ENCODE data around the gene ANKLE2. TPM values are rescaled to one million over a fixed set of nuclear protein-coding genes. Genes with fewer than 3 reads are reported as not detected.
A peak's percentile ranks its signal among the peaks of the same experiment; 100 is the strongest.

The ANKLE2 gene
- total and polyA plus RNA-seq, 3 experiments from 2014 or later: 40.6 to 119 (median 114) TPM

DNA sequence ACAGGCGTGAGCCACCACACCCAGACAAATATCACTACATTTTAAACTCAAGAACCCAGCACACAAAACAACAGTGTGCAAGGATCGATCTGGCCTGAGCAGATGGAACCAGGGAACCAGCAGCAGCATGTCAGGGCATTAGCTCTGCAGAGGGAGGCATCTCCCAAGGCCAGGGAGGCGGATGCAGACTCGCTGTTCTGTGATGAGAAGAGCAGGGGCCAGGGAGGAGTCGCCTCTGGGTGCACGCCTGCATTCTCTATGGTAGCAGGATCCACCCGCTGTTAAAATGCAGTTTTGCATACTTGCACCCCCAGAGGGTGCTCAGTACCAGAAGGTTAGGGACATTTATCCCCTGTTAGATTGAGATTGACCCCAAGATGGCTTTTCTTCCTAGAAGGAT is 33.1 kb downstream of the ANKLE2 start:
- no peak for DNase-seq
- H3K27ac ChIP-seq (ENCODE audit: low read depth, low read length): no peak overlapping the region
- H3K4me1 Mint-ChIP-seq: no peaks in the 10 kb centered on the region
- H3K9me3 ChIP-seq (ENCODE audit: low read length): no peaks in the 10 kb centered on the region
- H3K27me3 Mint-ChIP-seq: no peaks in the 10 kb centered on the region
- H3K4me3 Mint-ChIP-seq: no peak overlapping the region
- H3K27ac Mint-ChIP-seq: peak overlapping the region in 4 of 8 donors; percentile 27 to 75 (median 58)
- H3K27me3 ChIP-seq (ENCODE audit: insufficient read depth, low read length, poor library complexity, severe bottlenecking): no peaks in the 10 kb centered on the region
- ChIA-PET CTCF (no interaction called here), POLR2A (no interaction called here)
- peaks cover 35 to 88% (median 36%) of the 10 kb centered on the region in 3 donors for H3K36me3 Mint-ChIP-seq
- no peaks in the 10 kb centered on the region for H3K4me1 ChIP-seq (ENCODE audit: insufficient read depth, low read length)
- H3K4me3 ChIP-seq (ENCODE audit: low read length): no peak overlapping the region
- peaks cover 48% of the 10 kb centered on the region for H3K36me3 ChIP-seq (ENCODE audit: insufficient read depth, low read length)
- H3K9me3 Mint-ChIP-seq: no peaks in the 10 kb centered on the region

DNA sequence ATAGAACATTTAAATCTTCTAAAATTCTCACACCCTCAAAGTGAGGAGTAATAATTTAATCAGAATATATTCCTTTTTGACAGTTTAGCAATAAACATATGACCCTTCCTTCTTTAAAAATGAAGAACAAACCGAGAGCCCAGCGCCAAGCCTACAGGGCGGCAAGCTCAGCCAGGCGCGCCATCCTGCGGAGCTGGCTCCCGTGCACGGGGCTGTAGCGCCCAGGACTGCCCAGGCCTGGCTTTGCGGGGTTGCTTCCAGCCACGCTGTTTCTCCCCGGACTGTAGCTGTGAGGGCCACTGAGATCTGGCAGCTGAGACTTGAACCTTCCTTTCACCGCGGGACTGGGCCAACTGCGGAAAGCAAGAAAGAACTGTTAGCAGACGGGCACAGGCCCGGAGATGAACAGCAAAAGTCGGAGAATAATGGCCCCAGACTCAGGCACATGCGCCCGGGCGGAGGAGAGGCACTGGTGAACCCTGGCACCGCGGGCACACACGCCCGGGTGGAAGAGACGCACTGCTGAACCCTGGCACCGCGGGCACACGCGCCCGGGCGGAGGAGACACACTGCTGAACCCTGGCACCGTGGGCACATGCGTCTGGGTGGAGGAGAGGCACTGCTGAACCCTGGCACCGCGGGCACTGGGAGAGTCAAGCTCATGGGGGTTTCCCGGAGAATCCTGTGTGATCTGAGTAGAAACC is 34.4 kb downstream of the ANKLE2 start:
- no peak overlapping the region for H3K27ac ChIP-seq (ENCODE audit: low read depth, low read length)
- DNase-seq: no peak
- Mint-ChIP-seq H3K4me3 (no peak overlapping the region), H3K36me3 (peaks cover 24 to 86% (median 24%) of the 10 kb centered on the region in 3 donors), H3K27me3 (no peaks in the 10 kb centered on the region), H3K27ac (no peak overlapping the region), H3K9me3 (no peaks in the 10 kb centered on the region), H3K4me1 (no peaks in the 10 kb centered on the region)
- H3K4me1 ChIP-seq (ENCODE audit: insufficient read depth, low read length): no peaks in the 10 kb centered on the region
- POLR2A ChIA-PET: no interaction called here
- CTCF ChIA-PET: interaction anchor here (0.7 kb wide), 1 partner anchor 32 kb away, joined by 3 read pairs; no protein-coding TSS in a partner anchor
- H3K4me3 ChIP-seq (ENCODE audit: low read length): no peak overlapping the region
- no peaks in the 10 kb centered on the region for H3K27me3 ChIP-seq (ENCODE audit: insufficient read depth, low read length, poor library complexity, severe bottlenecking)
- peaks cover 37% of the 10 kb centered on the region for H3K36me3 ChIP-seq (ENCODE audit: insufficient read depth, low read length)
- no peaks in the 10 kb centered on the region for H3K9me3 ChIP-seq (ENCODE audit: low read length)

DNA sequence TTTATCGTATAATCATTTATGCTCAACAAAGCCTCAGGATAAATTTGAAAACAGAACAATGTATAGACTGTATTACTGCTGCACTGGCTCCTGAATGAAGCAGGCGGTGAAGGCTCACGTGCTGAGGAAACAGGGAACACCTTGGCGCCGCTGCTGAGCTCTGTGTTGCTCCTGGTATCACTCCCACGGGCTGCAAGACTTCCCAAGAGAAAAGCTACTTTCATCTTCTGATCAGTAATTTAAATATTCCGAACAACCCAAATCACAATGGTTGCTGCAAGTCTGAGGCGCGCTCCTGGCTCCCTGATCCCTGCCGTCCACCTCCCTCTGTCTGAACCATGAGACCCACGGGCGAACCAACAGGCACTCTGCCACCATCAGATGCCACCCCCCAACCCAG is 35.2 kb downstream of the ANKLE2 start:
- Histone ChIP-seq H3K9me3 (ENCODE audit: low read length) (no peaks in the 10 kb centered on the region), H3K4me3 (ENCODE audit: low read length) (no peak overlapping the region), H3K36me3 (ENCODE audit: insufficient read depth, low read length) (peaks cover 29% of the 10 kb centered on the region), H3K27me3 (ENCODE audit: insufficient read depth, low read length, poor library complexity, severe bottlenecking) (no peaks in the 10 kb centered on the region), H3K27ac (ENCODE audit: low read depth, low read length) (no peak overlapping the region), H3K4me1 (ENCODE audit: insufficient read depth, low read length) (no peaks in the 10 kb centered on the region)
- CTCF ChIA-PET: no interaction called here
- Mint-ChIP-seq H3K9me3 (no peaks in the 10 kb centered on the region), H3K27ac (no peak overlapping the region), H3K36me3 (peaks cover 18 to 84% (median 18%) of the 10 kb centered on the region in 3 donors), H3K27me3 (no peaks in the 10 kb centered on the region), H3K4me1 (no peaks in the 10 kb centered on the region), H3K4me3 (no peak overlapping the region)
- POLR2A ChIA-PET: no interaction called here
- DNase-seq: no peak

DNA sequence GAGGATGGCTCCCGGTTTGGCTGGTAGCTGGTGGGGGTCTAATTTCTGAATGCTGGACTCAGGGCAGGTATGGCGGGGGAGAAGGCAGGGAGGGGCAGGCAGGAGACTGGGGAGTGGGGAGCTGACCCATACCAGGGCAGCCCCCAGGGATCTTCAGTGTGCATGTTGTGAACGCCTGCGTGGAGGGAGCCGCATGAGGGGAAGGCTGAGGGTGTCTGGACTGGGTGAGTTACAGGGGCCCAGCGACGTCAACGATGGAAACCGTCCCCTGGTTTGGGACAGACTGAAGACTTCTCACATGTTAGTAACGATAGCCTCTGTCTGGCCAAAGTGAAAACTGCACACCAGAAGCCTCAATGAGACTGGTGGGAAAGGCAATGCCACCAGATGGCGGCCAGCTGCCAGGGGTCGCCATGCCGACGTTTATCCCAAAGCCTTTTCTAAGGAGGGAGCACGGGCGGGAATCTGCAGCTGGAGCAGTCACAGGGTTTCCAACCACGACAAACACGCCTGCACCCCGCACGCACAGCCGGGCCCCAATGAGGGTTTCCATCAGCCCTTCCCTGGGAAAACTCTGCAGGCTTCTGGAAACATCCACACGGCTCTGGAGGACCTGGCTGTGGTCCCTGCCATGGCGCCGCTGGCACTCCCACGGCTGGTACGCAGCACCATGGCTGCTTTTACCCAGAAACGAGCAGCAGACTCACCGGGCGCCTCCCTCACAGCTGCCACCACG is 37.0 kb downstream of the ANKLE2 start:
- peaks cover 6 to 84% (median 17%) of the 10 kb centered on the region in 3 donors for H3K36me3 Mint-ChIP-seq
- H3K9me3 Mint-ChIP-seq: no peaks in the 10 kb centered on the region
- H3K27me3 Mint-ChIP-seq: no peaks in the 10 kb centered on the region
- Histone ChIP-seq H3K27ac (ENCODE audit: low read depth, low read length) (no peak overlapping the region), H3K9me3 (ENCODE audit: low read length) (no peaks in the 10 kb centered on the region), H3K4me1 (ENCODE audit: insufficient read depth, low read length) (no peaks in the 10 kb centered on the region), H3K27me3 (ENCODE audit: insufficient read depth, low read length, poor library complexity, severe bottlenecking) (no peaks in the 10 kb centered on the region), H3K36me3 (ENCODE audit: insufficient read depth, low read length) (peaks cover 36% of the 10 kb centered on the region), H3K4me3 (ENCODE audit: low read length) (no peak overlapping the region)
- CTCF ChIA-PET: no interaction called here
- peak overlapping the region in 1 of 8 donors; percentile 82 for H3K27ac Mint-ChIP-seq
- no peak overlapping the region for H3K4me3 Mint-ChIP-seq
- no peak for DNase-seq
- POLR2A ChIA-PET: no interaction called here
- H3K4me1 Mint-ChIP-seq: no peaks in the 10 kb centered on the region

DNA sequence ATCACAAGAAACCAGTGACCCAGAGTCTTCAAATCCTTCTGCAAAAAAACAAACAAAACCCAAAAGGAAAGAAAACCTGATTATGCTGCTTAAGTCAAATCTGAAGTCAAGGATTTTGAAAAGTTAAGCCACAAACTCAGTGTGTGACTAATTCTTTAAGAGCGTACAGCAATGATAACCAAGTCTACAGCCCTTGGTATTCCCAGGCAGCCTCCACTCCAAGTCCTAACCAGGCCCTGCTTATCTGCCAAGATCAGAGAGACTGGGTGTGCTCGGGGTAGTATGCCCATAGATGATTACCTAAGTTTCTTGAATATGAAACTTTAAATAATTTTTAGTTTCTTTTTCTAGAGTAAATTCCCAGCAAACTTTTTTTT is 37.9 kb downstream of the ANKLE2 start:
- POLR2A ChIA-PET: no interaction called here
- Mint-ChIP-seq H3K4me3 (no peak overlapping the region), H3K4me1 (no peaks in the 10 kb centered on the region), H3K27ac (peak overlapping the region in 1 of 8 donors; percentile 15), H3K27me3 (no peaks in the 10 kb centered on the region), H3K9me3 (no peaks in the 10 kb centered on the region), H3K36me3 (peaks cover 5 to 90% (median 19%) of the 10 kb centered on the region in 3 donors)
- H3K27ac ChIP-seq (ENCODE audit: low read depth, low read length): no peak overlapping the region
- no peak for DNase-seq
- no peaks in the 10 kb centered on the region for H3K27me3 ChIP-seq (ENCODE audit: insufficient read depth, low read length, poor library complexity, severe bottlenecking)
- CTCF ChIA-PET: no interaction called here
- H3K9me3 ChIP-seq (ENCODE audit: low read length): no peaks in the 10 kb centered on the region
- peaks cover 44% of the 10 kb centered on the region for H3K36me3 ChIP-seq (ENCODE audit: insufficient read depth, low read length)
- H3K4me3 ChIP-seq (ENCODE audit: low read length): no peak overlapping the region
- H3K4me1 ChIP-seq (ENCODE audit: insufficient read depth, low read length): no peaks in the 10 kb centered on the region

DNA sequence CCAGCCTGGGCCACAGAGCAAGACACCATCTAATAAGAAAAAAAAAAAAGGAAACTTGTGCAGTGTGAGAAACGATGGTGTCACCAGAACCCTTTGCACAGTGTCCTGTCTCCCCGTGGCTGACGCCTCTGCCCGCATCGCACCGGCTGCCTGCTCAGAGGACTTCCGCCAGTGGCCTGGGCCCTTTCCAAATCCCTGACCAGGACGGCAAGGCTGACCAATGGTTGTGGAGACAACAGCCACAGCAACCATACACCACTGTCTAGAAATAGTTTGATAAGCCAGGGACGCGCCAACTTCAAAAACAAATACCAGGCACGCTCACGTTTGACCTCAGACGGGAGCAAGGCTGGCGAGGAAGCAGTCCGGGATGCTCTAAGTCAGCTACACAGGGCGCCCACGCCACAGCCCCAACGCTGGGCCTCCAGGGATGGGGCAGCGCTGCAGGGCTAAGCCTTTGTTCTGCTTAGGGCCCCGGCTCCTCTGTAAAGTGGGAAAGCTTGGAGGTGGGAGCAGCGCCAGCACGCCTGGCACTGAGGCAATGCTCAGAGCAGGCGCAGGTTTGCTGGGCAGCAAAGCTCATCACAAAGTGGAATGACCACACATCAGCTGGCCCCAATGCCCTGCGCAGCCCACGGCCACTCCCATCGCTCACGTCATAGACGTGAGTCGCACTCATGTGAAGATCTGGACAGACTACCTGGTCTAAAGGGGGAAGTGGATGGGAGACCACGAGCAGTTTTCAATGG is 38.4 kb downstream of the ANKLE2 start:
- H3K27ac Mint-ChIP-seq: peak overlapping the region in 2 of 8 donors; percentile 15 to 36
- H3K4me3 Mint-ChIP-seq: no peak overlapping the region
- H3K4me1 ChIP-seq (ENCODE audit: insufficient read depth, low read length): no peaks in the 10 kb centered on the region
- no peaks in the 10 kb centered on the region for H3K4me1 Mint-ChIP-seq
- H3K27ac ChIP-seq (ENCODE audit: low read depth, low read length): no peak overlapping the region
- peaks cover 46% of the 10 kb centered on the region for H3K36me3 ChIP-seq (ENCODE audit: insufficient read depth, low read length)
- peaks cover 5 to 86% (median 19%) of the 10 kb centered on the region in 3 donors for H3K36me3 Mint-ChIP-seq
- no peak for DNase-seq
- H3K9me3 ChIP-seq (ENCODE audit: low read length): no peaks in the 10 kb centered on the region
- POLR2A ChIA-PET: no interaction called here
- no peak overlapping the region for H3K4me3 ChIP-seq (ENCODE audit: low read length)
- H3K9me3 Mint-ChIP-seq: no peaks in the 10 kb centered on the region
- no peaks in the 10 kb centered on the region for H3K27me3 Mint-ChIP-seq
- CTCF ChIA-PET: no interaction called here
- no peaks in the 10 kb centered on the region for H3K27me3 ChIP-seq (ENCODE audit: insufficient read depth, low read length, poor library complexity, severe bottlenecking)

DNA sequence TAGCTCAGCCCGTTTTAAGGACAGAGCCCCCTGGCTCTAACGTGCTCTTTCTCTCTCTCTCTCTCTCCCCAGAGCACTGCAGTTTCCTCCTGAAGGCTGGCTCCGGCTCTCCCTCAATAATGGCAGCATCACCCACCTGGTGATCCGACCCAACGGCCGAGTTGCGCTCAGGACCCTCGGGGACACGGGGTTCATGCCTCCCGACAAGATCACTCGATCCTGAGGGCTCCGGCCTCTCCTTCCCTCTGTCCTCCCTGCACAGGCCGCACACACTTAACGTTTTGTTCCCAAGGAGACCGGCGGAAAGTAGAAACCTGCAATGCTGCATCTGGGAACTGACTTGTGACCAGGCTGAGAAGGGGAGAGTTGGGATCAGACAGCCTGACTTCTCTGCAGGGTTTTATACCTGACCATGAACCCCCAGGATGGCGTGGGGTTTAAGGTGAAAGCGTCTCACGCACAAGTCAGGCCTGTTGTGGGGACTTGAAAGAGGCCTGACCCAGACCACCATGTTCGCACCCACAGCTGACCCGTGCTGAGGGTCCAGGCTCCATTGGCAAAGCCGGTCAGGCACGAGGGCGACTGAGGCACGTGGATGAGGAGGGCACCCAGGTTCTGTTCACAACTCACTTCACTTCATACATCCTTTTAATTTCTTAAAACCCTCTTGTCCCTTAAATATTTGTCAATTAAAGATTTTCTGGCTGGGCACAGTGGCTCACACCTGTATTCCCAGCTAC is 40.9 kb downstream of the ANKLE2 start:
- Mint-ChIP-seq H3K27me3 (no peaks in the 10 kb centered on the region), H3K27ac (peak overlapping the region in 1 of 8 donors; percentile 43), H3K9me3 (no peaks in the 10 kb centered on the region), H3K36me3 (peaks cover under 1 to 76% (median 7%) of the 10 kb centered on the region in 3 donors), H3K4me1 (no peaks in the 10 kb centered on the region), H3K4me3 (no peak overlapping the region)
- DNase-seq: no peak
- H3K27ac ChIP-seq (ENCODE audit: low read depth, low read length): no peak overlapping the region
- ChIA-PET POLR2A (interaction anchor here (0.6 kb wide), 1 partner anchor 15 kb away, joined by 8 read pairs; no protein-coding TSS in a partner anchor), CTCF (no interaction called here)
- no peaks in the 10 kb centered on the region for H3K9me3 ChIP-seq (ENCODE audit: low read length)
- peaks cover 25% of the 10 kb centered on the region for H3K36me3 ChIP-seq (ENCODE audit: insufficient read depth, low read length)
- H3K4me1 ChIP-seq (ENCODE audit: insufficient read depth, low read length): no peaks in the 10 kb centered on the region
- H3K27me3 ChIP-seq (ENCODE audit: insufficient read depth, low read length, poor library complexity, severe bottlenecking): no peaks in the 10 kb centered on the region
- no peak overlapping the region for H3K4me3 ChIP-seq (ENCODE audit: low read length)
